Frontal cortex (tissue), 4 donors: ENCODE data around the gene GPHN. TPM values are rescaled to one million over a fixed set of nuclear protein-coding genes. Genes with fewer than 3 reads are reported as not detected.
"Not testable (repeated sequence)": the region's sequence is repeated elsewhere in the genome, so short reads cannot be mapped to it uniquely, and the experiment has no call there.

Experiments used
- DNase-seq, 2 donors: peaks; one replicate each; pipeline ENCODE4 v3.0.0; 2012; ENCODE audit warnings: low spot score in 2 of 2
- FAIRE-seq: peaks from 2 replicates; lab custom pipeline; 2012; peaks lifted over from hg19 to GRCh38; lab: Jason Lieb, UNC
- total RNA-seq: library from RNA; depleted of rRNA; stranded (reverse); fragments of >200 nt; gene quantifications from one replicate; pipeline ENCODE4 v1.2.3, GENCODE V29; 2014
- donor health status: control.
- donor health status: control.
- donor health status: control.

Gene GPHN
- total RNA-seq, 1 donor from 2014 or later: 102 TPM

- FAIRE-seq (no peak), DNase-seq (no peak)
Observed at GRCh38 chr14:66745078-66745477, 237.1 kb downstream of the GPHN start.

GRCh38 chr14:66746316-66747006, 238.5 kb downstream of the GPHN start:
- FAIRE-seq (peak; percentile 15), DNase-seq (peak in 1 of 2 donors; percentile 4)

GRCh38 chr14:66752109-66752508, 244.2 kb downstream of the GPHN start:
- no peak for FAIRE-seq
- DNase-seq: no peak

GRCh38 chr14:66758031-66758613, 250.2 kb downstream of the GPHN start:
- DNase-seq (no peak), FAIRE-seq (no peak)

GRCh38 chr14:66772146-66772545, 264.2 kb downstream of the GPHN start:
- DNase-seq (no peak), FAIRE-seq (no peak)

- no peak for FAIRE-seq
- no peak for DNase-seq
Observed at GRCh38 chr14:66782853-66783252, 274.9 kb downstream of the GPHN start.

GRCh38 chr14:66790101-66790500, 282.2 kb downstream of the GPHN start:
- FAIRE-seq: no peak
- no peak for DNase-seq

GRCh38 chr14:66802962-66803361, 295.0 kb downstream of the GPHN start:
- no peak for DNase-seq
- no peak for FAIRE-seq

GRCh38 chr14:66804141-66804540, 296.2 kb downstream of the GPHN start:
- FAIRE-seq: no peak
- no peak for DNase-seq

- FAIRE-seq: no peak
Observed at GRCh38 chr14:66813636-66814035, 305.7 kb downstream of the GPHN start.

GRCh38 chr14:66815687-66816086, 307.7 kb downstream of the GPHN start:
- DNase-seq (no peak), FAIRE-seq (no peak)

More at GRCh38 chr14:66813636-66814035, 305.7 kb downstream of the GPHN start:
- no peak for DNase-seq

- DNase-seq: no peak
- FAIRE-seq: peak; percentile 53
Observed at GRCh38 chr14:66824251-66824650, 316.3 kb downstream of the GPHN start.

- DNase-seq (no peak), FAIRE-seq (no peak)
Observed at GRCh38 chr14:66827182-66827581, 319.2 kb downstream of the GPHN start.

- DNase-seq (no peak), FAIRE-seq (no peak)
Observed at GRCh38 chr14:66831173-66831572, 323.2 kb downstream of the GPHN start.

- no peak for FAIRE-seq
- DNase-seq: no peak
Observed at GRCh38 chr14:66833816-66834215, 325.9 kb downstream of the GPHN start.

GRCh38 chr14:66837436-66837835, 329.5 kb downstream of the GPHN start:
- DNase-seq, FAIRE-seq: not testable (repeated sequence)

- DNase-seq: no peak
- FAIRE-seq: no peak
Observed at GRCh38 chr14:66842911-66843512, 335.1 kb downstream of the GPHN start.

GRCh38 chr14:66850258-66850888, 342.4 kb downstream of the GPHN start:
- DNase-seq: no peak
- FAIRE-seq: peak; percentile 6

GRCh38 chr14:66853311-66853710, 345.4 kb downstream of the GPHN start:
- DNase-seq (no peak), FAIRE-seq (no peak)

- DNase-seq (no peak), FAIRE-seq (no peak)
Observed at GRCh38 chr14:66857867-66858266, 349.9 kb downstream of the GPHN start.
